Ishikawa (cell line): ENCODE measurements around the gene CACNA2D3.

Experiments used
- EP300 ChIP-seq: IDR thresholded peaks from 2 replicates; pipeline ENCODE4 v1.6.1; 2012; ENCODE audit warnings: borderline replicate concordance
- MAX ChIP-seq: IDR thresholded peaks from 2 replicates; pipeline ENCODE4 v1.6.1; 2012
- RAD21 ChIP-seq: IDR thresholded peaks from 2 replicates; pipeline ENCODE4 v1.6.1; 2012; ENCODE audit warnings: low read depth
- TAF1 ChIP-seq: IDR thresholded peaks from 2 replicates; pipeline ENCODE4 v1.6.1; 2012; ENCODE audit warnings: low read depth, mild to moderate bottlenecking
- YY1 ChIP-seq: IDR thresholded peaks from 2 replicates; pipeline ENCODE4 v1.6.1; 2012; ENCODE audit warnings: low read depth

GRCh38 chr3:54217828-54218227 is 95.5 kb downstream of the CACNA2D3 start:
- TF ChIP-seq RAD21 (no peak), TAF1 (no peak), EP300 (no peak), MAX (no peak), YY1 (no peak)
